ENCODE measurements around the gene FAM177B.

- TF ChIP-seq CTCF (IDR thresholded peaks at IDR 0.05; ENCODE audit: low read depth, low read length, missing input control) = no peak
- TF ChIP-seq REST (IDR thresholded peaks at IDR 0.05) = no peak
- no peak for TF ChIP-seq NR2F2 (IDR thresholded peaks at IDR 0.05)
- no peak for TF ChIP-seq ZBTB33 (IDR thresholded peaks at IDR 0.05)
- TF ChIP-seq MAX (IDR thresholded peaks at IDR 0.05) = no peak
Measured at GRCh38 chr1:222790115-222790514, 53.1 kb downstream of the FAM177B start.

Data from liver (tissue), 3 donors.